ENCODE measurements around the gene HOOK1.
A peak's percentile ranks its signal among the peaks of the same experiment; 100 is the strongest.

HOOK1 gene
- total RNA-seq, result 24.6 to 26.9 reads per million in 2 donors

GRCh38 chr1:59814901-59815825, at the start of gene HOOK1:
TSS of gene HOOK1 (plus strand) at chr1:59814949. CDS start at chr1:59815118, 169 bp downstream.
- DNase-seq, result no peak

GRCh38 chr1:59765011-59765730, 49.6 kb upstream of the HOOK1 start:
- DNase-seq, result no peak

DNA sequence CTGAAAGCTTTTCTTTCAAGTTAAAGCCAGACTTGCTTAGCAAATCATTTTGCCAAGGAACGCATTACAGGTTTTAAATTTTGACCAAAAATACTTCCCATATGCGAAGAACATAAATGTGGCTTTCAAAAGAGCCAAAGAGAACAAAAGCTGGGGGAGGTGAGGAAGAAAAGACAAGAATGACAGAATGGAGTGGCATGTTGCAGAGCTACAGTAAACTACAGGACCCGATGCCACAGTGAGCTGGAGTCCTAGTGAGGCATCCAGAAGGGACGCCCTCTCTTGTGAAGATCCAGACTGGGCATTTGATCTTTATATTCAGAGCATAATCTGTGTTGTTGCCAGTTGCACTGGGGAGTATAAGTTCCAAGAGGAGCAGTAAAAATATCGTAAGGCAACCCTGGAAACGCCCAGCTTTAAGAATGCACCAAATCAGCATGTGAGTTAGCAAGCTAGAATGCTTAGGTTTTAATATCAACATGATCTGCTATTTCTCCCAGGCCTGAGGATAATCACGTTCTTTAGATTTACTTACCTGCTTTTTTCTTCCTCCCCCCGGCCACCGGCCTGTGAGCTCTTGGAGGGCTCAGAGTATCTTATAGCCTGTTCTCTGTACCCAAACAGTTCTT, 48.4 kb upstream of the HOOK1 start:
- no peak for DNase-seq

DNA sequence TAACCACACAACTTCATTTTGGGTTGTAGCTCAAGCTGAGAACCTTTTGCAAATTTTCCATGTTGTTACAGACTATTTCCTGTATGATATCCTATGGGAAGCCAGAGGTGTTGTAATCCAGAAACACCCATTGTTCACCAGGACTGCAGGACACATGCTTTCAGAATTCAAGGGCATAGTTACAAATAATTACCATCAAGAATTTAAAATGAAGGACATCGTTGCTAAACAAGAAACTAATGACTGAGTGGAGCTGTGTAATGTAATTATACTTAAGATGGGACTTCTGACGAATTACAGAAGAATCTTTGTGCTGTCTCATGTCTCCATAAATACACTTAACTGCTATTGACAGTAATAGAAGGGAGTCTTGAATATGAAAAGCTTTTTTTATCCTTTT, 47.6 kb upstream of the HOOK1 start:
- DNase-seq, result no peak

- no peak for DNase-seq
These were observed 45.7 kb upstream of the HOOK1 start for GRCh38 chr1:59768792-59769735.

DNA sequence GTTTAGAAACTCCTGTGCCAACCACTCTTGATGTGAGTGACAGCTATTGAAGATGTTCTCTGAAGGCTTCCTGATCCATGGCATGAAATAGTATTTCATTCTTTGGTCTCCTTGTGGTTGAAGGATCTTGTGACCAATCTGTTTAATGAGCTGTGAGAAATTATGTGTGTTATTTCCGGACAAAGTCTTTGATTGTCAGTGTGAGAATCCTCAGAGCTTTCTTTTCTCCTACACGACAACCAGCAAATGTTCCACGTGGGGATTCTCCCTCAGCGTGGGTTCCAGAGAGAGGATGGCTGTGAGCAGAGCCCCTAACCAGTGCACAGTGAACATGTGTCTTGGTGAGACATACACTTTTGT, 45.0 kb upstream of the HOOK1 start:
- DNase-seq, result no peak

- DNase-seq, result no peak
These were observed 43.4 kb upstream of the HOOK1 start for GRCh38 chr1:59771361-59771760.

DNA sequence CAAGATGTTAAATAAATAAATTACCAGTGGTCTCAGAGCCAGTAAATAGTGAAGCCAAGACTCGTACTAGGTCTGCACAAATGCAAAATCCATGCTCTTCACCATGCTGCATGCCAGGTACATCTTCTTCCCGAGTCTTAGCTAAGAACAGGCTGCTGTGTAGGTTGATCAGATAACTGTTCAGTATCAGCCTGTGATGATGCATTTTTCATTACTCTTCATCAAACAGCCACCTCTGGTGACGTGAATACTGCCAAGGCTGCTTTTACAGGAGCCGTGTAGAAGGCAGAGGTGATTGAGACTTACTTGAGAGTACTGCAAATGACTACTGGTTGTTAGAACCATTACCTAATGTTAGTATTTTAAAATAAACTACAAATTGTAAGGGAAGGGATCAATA, 39.3 kb upstream of the HOOK1 start:
- DNase-seq, result no peak

GRCh38 chr1:59776960-59777852, 37.5 kb upstream of the HOOK1 start:
- DNase-seq, result no peak

DNA sequence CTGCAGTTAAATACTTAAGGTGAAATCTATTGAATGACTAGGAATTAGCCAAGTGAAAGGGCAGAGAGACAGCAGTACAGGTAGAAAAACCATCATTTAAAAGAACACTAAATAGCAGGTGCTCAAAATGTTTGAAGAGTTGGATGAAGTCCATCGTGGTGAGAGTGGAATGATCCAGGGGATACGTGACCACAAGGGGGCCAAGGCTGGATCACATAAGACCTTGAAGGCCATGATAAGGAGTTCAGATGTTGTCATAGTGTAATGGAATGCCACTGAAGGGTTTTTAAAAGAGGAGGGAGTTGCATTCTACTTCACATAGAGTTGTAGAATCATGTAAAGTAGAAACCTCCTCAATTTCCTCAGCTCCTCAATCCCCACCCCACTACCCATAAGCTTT, 34.8 kb upstream of the HOOK1 start:
- no peak for DNase-seq

- no peak for DNase-seq
These were observed 25.9 kb upstream of the HOOK1 start for GRCh38 chr1:59788825-59789224.

- DNase-seq, result no peak
These were observed 16.1 kb upstream of the HOOK1 start for GRCh38 chr1:59798600-59798999.

GRCh38 chr1:59803458-59804038, 11.2 kb upstream of the HOOK1 start:
- DNase-seq, result no peak

DNA sequence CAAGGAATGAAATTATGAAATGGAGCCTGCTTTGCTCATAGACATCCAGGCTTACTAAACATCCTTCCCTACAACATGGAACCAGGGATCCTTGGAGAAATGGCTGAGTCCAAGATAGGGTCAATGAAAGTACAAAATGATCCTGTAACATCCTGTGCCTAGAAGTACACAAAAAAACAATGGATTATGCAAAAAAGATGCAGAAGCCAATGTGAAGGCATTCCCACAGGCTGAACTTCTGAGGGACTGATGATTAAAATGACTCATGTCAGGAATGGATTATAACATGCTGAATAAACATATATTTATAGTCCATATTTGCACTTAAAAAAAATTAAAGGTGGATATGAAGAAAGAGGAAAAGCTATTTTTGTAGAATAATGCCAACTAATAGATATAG, 10.4 kb upstream of the HOOK1 start:
- no peak for DNase-seq

DNA sequence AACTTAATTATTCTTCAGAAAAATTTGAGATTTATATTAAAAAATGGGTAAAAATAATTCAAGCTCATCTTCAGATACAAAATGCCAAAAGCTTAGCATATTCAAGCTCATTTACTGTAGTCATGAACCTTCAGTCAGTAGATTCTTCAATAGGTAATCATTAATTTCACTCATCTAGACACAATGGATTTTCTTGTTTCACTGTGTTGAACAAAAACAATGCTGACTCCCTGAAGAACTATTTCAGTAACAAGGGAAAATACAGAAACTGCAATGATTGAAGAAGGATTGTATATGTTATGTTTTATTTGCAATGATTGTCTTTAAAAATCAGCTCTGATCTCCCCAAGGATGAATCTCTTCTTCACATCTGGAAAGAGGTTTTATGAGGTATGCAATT, 9.2 kb upstream of the HOOK1 start:
- no peak for DNase-seq

GRCh38 chr1:59814180-59814900, 409 bp upstream of the HOOK1 start:
- peak; percentile 81 for DNase-seq

DNA sequence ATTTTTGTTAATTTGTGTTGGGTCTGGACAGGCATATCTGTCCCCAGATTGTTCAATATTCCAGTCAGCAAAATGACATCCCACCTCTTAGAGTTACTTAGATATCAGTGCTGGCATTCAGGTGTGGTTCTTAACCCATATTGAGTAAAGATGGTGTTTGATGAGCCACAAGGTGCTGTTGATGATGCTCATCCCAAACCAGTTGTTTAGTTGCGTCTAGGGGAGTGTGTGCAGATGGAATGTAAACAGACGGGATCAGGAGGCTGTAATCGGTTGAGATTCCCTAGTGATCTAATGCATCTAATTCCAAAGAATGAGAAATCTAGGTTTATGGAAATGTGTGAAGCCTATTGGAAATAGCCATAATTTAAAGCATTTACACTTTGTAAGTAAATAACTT, 1.1 kb downstream of the HOOK1 start:
- no peak for DNase-seq

DNA sequence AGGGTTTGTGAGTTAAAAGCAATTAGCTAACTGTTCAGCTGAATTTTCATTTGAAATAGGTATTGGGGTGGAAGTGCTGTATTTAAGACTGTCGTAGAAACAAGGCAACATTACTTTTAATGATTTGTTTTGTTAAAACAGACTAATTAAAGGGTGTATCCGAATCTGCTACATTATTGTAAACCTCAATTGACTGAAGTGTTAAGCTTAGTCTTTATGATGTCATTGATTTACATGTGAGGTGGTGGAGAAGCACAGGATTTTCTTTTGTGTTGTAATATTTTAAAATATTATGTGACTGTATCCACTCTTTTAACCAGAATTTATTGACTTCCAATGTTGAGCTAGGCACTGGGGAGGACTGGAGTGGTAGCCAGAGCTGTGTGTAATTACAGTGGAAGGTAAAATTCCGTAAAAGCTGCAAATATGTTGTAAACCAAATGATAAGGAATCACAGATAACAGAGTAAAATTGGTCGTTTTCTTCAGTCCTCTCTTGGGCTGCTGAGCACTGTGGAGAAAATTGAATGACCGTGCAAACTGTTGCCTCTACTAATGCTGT, 1.6 kb downstream of the HOOK1 start:
- DNase-seq, result no peak

- no peak for DNase-seq
These were observed 5.1 kb downstream of the HOOK1 start for GRCh38 chr1:59819566-59820438.

Measured in T-helper 9 cell (primary cell).